IMR-90 (cell line): ENCODE data around the gene TTC21B. TPM values are rescaled to one million over a fixed set of nuclear protein-coding genes. Genes with fewer than 3 reads are reported as not detected.
A peak's percentile ranks its signal among the peaks of the same experiment; 100 is the strongest.

ENCODE experiments used
- ATAC-seq: fragments of 200-7000 bp; cut with Tn5 transposase; 2 replicates; pipeline ENCODE4 v1.9.1; 2020; ENCODE audit warnings: low read depth, mild to moderate bottlenecking, moderate library complexity
- BruUV-seq: library from RNA; stranded (reverse); fragments of 400-500 nt; replicated peaks from 2 replicates; lab custom pipeline; 2021; lab: Mats Ljungman, UMichigan
- CTCF ChIA-PET: fragments of 300-600 bp; formaldehyde crosslinking; extraction: SDS; loops from one replicate; lab custom pipeline; 2021; ENCODE audit warnings: antibody characterized with exemption; lab: Yijun Ruan, JAX
- POLR2A ChIA-PET: fragments of 300-600 bp; sonication (Branson Sonifier 250); formaldehyde crosslinking; loops from one replicate; lab custom pipeline; 2022; ENCODE audit warnings: antibody characterized with exemption; ENCODE audit not compliant: unreplicated experiment; lab: Charles Lee
- DNase-seq: peaks from one replicate; pipeline ENCODE4 v3.0.0; 2013
- H2AFZ ChIP-seq: replicated peaks from 2 replicates; pipeline ENCODE3; 2013; ENCODE audit warnings: low read length, mild to moderate bottlenecking; ENCODE audit not compliant: poor library complexity
- H2AK5ac ChIP-seq: 2 replicates; pipeline ENCODE4 v1.6.1; 2013; ENCODE audit warnings: low read depth, low read length, inconsistent platforms
- H2AK9ac ChIP-seq: replicated peaks from 2 replicates; pipeline ENCODE3; 2013; ENCODE audit warnings: mild to moderate bottlenecking, low read depth, low read length, moderate library complexity; ENCODE audit not compliant: poor library complexity
- H2BK120ac ChIP-seq: 2 replicates; pipeline ENCODE4 v1.6.1; 2013; ENCODE audit warnings: low read depth, low read length, inconsistent platforms
- H2BK15ac ChIP-seq: 3 replicates; pipeline ENCODE4 v1.6.1; 2013; ENCODE audit warnings: low read depth, low read length, inconsistent platforms
- H2BK20ac ChIP-seq: 2 replicates; pipeline ENCODE4 v1.6.1; 2013; ENCODE audit warnings: low read depth, mild to moderate bottlenecking, inconsistent platforms, low read length, moderate library complexity
- H2BK5ac ChIP-seq: 2 replicates; pipeline ENCODE4 v1.6.1; 2013; ENCODE audit warnings: mild to moderate bottlenecking, low read depth, low read length, inconsistent platforms; ENCODE audit not compliant: poor library complexity, severe bottlenecking
- H3K14ac ChIP-seq: replicated peaks from 2 replicates; pipeline ENCODE4 v1.6.1; 2013; ENCODE audit warnings: low read depth, low read length, inconsistent platforms
- H3K18ac ChIP-seq: 2 replicates; pipeline ENCODE4 v1.6.1; 2013; ENCODE audit warnings: low read depth, low read length, control low read depth
- H3K23ac ChIP-seq: 2 replicates; pipeline ENCODE4 v1.6.1; 2013; ENCODE audit warnings: low read depth, low read length, inconsistent platforms
- H3K27ac ChIP-seq: 2 replicates; pipeline ENCODE4 v1.5.1; 2013; ENCODE audit warnings: mild to moderate bottlenecking, control low read depth, low read length; ENCODE audit not compliant: insufficient read depth
- H3K27me3 ChIP-seq: 2 replicates; pipeline ENCODE4 v1.6.1; 2013; ENCODE audit warnings: low read length; ENCODE audit not compliant: control insufficient read depth, insufficient read depth
- H3K36me3 ChIP-seq: 2 replicates; pipeline ENCODE4 v1.6.1; 2013; ENCODE audit warnings: low read length, mixed read lengths; ENCODE audit not compliant: control insufficient read depth, insufficient read depth
- H3K4ac ChIP-seq: 2 replicates; pipeline ENCODE4 v1.6.1; 2013; ENCODE audit warnings: low read depth, low read length, inconsistent platforms
- H3K4me1 ChIP-seq: 2 replicates; pipeline ENCODE4 v1.6.1; 2013; ENCODE audit warnings: low read length, mixed read lengths; ENCODE audit not compliant: control insufficient read depth, insufficient read depth
- H3K4me2 ChIP-seq: 2 replicates; pipeline ENCODE4 v1.6.1; 2013; ENCODE audit warnings: low read depth, mild to moderate bottlenecking, control low read depth, low read length, moderate library complexity
- H3K4me3 ChIP-seq: 2 replicates; pipeline ENCODE4 v1.5.1; 2013; ENCODE audit warnings: low read depth, mild to moderate bottlenecking, control low read depth, low read length, moderate library complexity; ENCODE audit not compliant: insufficient read depth
- H3K56ac ChIP-seq: 2 replicates; pipeline ENCODE4 v1.6.1; 2013; ENCODE audit warnings: low read length, inconsistent platforms; ENCODE audit not compliant: insufficient read depth; ENCODE audit errors: extremely low read depth
- H3K79me1 ChIP-seq, 2 experiments: 2 replicates each; pipeline ENCODE4 v1.6.1; 2013; ENCODE audit warnings: low read length in 2 of 2, inconsistent platforms in 1 of 2, low read depth in 1 of 2
- H3K9ac ChIP-seq: 2 replicates; pipeline ENCODE4 v1.6.1; 2013; ENCODE audit warnings: low read depth, low read length, control low read depth
- H3K9me1 ChIP-seq: 2 replicates; pipeline ENCODE4 v1.6.1; 2013; ENCODE audit warnings: low read length, inconsistent platforms; ENCODE audit not compliant: insufficient read depth
- H3K9me3 ChIP-seq: 2 replicates; pipeline ENCODE4 v1.6.1; 2013; ENCODE audit warnings: low read length; ENCODE audit not compliant: control insufficient read depth, insufficient read depth
- H4K20me1 ChIP-seq: 2 replicates; pipeline ENCODE4 v1.6.1; 2013; ENCODE audit warnings: low read length, inconsistent platforms; ENCODE audit not compliant: insufficient read depth
- H4K5ac ChIP-seq: 2 replicates; pipeline ENCODE4 v1.6.1; 2013; ENCODE audit warnings: mild to moderate bottlenecking, low read depth, low read length, control low read depth
- H4K8ac ChIP-seq, 2 experiments: 2 replicates each; pipeline ENCODE4 v1.6.1; 2013; ENCODE audit warnings: low read depth in 2 of 2, low read length in 2 of 2, control low read depth in 1 of 2, inconsistent platforms in 1 of 2
- H4K91ac ChIP-seq: 2 replicates; pipeline ENCODE4 v1.6.1; 2013; ENCODE audit warnings: low read depth, low read length, inconsistent platforms; ENCODE audit not compliant: insufficient read depth
- MAFK ChIP-seq: IDR thresholded peaks from 2 replicates; pipeline ENCODE4 v1.6.1; 2012; ENCODE audit warnings: low read depth, low read length, improper control_type of control experiment
- RCOR1 ChIP-seq: IDR thresholded peaks from 2 replicates; pipeline ENCODE4 v1.6.1; 2012; ENCODE audit warnings: mild to moderate bottlenecking, low read length, improper control_type of control experiment; ENCODE audit not compliant: insufficient replicate concordance
- dilution Hi-C: fragments of 300-500 bp; cut with HindIII; formaldehyde crosslinking; loops from one replicate; pipeline ENCODE4 v1.14.3; 2018; ENCODE audit warnings: low sequenced_read_pairs; ENCODE audit not compliant: unreplicated experiment
- in situ Hi-C: fragments of 300-500 bp; cut with MboI; formaldehyde crosslinking; loops from 3 replicates; pipeline ENCODE4 v1.14.3; 2019; ENCODE audit warnings: low sequenced_read_pairs, inconsistent platforms, mixed read lengths
- intact Hi-C: fragments of 100-400 bp; cut with micrococcal nuclease; formaldehyde crosslinking; loops from 2 replicates; pipeline ENCODE4 v1.10.0; 2022
- polyA plus RNA-seq, 3 experiments: library from polyadenylated mRNA; depleted of rRNA; stranded (reverse); fragments of >200 nt; gene quantifications; 2 replicates each; pipeline ENCODE4 v1.2.3, GENCODE V29; 2012; ENCODE audit warnings: low replicate concordance in 1 of 3
- total RNA-seq: library from RNA; depleted of rRNA; stranded (reverse); fragments of >200 nt; gene quantifications from 2 replicates; pipeline ENCODE4 v1.2.3, GENCODE V29; 2012

The TTC21B gene
- total and polyA plus RNA-seq, 2 of the 4 experiments (the other 2 are of a cell fraction), result 8.0 to 17.2 TPM

GRCh38 chr2:165913636-165914035 lies 39.9 kb downstream of the TTC21B start:
- Histone ChIP-seq H3K4me1 (no peaks in the 10 kb centered on the region), H3K27me3 (no peaks in the 10 kb centered on the region), H2BK15ac (no peak overlapping the region), H2AK5ac (no peak overlapping the region), H3K18ac (no peak overlapping the region), H3K9ac (no peak overlapping the region), H3K56ac (no peak overlapping the region), H3K4me3 (no peak overlapping the region), H3K4me2 (no peak overlapping the region), H4K5ac (no peak overlapping the region), H2BK120ac (no peak overlapping the region), H3K4ac (no peak overlapping the region), H2AFZ (no peak overlapping the region), H2AK9ac (no peak overlapping the region), H2BK5ac (no peak overlapping the region), H3K9me3 (no peaks in the 10 kb centered on the region), H3K14ac (no peak overlapping the region), H4K20me1 (no peaks in the 10 kb centered on the region), H4K8ac (no peak overlapping the region; a peak in 1 of 4 replicates), H3K23ac (no peak overlapping the region), H4K91ac (no peak overlapping the region), H3K9me1 (no peaks in the 10 kb centered on the region), H3K36me3 (peaks cover 9% of the 10 kb centered on the region), H3K79me1 (no peaks in the 10 kb centered on the region), H2BK20ac (no peak overlapping the region), H3K27ac (no peak overlapping the region)
- ChIA-PET CTCF (no interaction called here), POLR2A (no interaction called here)
- no peak for TF ChIP-seq RCOR1
- peak; percentile 67 for TF ChIP-seq MAFK
- DNase-seq (no peak), ATAC-seq (no peak)
- no TSS peak for BruUV-seq
- intact Hi-C loops, result no loop called here
- dilution Hi-C loops, result no loop called here
- in situ Hi-C loops, result no loop called here
